ENCODE measurements around the gene DLG1. TPM values are rescaled to one million over a fixed set of nuclear protein-coding genes. Genes with fewer than 3 reads are reported as not detected.

Gene DLG1
- total RNA-seq, 1 donor from 2014 or later, result 138 TPM

- H3K4me3 ChIP-seq, result no peak overlapping the region
- H3K36me3 Mint-ChIP-seq, result peaks cover 27% of the 10 kb centered on the region
- H3K27ac Mint-ChIP-seq, result no peak overlapping the region
- H3K4me1 ChIP-seq, result no peaks in the 10 kb centered on the region
- H3K4me3 Mint-ChIP-seq, result no peak overlapping the region
- TF ChIP-seq EZH2 (IDR thresholded peaks at IDR 0.05) (no peak), EZH2phosphoT487 (IDR thresholded peaks at IDR 0.05) (no peak)
- TF ChIP-seq, protein P1, sequence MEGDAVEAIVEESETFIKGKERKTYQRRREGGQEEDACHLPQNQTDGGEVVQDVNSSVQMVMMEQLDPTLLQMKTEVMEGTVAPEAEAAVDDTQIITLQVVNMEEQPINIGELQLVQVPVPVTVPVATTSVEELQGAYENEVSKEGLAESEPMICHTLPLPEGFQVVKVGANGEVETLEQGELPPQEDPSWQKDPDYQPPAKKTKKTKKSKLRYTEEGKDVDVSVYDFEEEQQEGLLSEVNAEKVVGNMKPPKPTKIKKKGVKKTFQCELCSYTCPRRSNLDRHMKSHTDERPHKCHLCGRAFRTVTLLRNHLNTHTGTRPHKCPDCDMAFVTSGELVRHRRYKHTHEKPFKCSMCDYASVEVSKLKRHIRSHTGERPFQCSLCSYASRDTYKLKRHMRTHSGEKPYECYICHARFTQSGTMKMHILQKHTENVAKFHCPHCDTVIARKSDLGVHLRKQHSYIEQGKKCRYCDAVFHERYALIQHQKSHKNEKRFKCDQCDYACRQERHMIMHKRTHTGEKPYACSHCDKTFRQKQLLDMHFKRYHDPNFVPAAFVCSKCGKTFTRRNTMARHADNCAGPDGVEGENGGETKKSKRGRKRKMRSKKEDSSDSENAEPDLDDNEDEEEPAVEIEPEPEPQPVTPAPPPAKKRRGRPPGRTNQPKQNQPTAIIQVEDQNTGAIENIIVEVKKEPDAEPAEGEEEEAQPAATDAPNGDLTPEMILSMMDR (IDR thresholded peaks at IDR 0.05), result no peak
- H3K27me3 Mint-ChIP-seq (ENCODE audit: insufficient read depth, low read depth), result no peaks in the 10 kb centered on the region
- H3F3A ChIP-seq (ENCODE audit: low read depth), result no peaks in the 10 kb centered on the region
- H3K9ac ChIP-seq, result no peak overlapping the region
- H3K4me1 Mint-ChIP-seq, result no peaks in the 10 kb centered on the region
- H3K79me2 ChIP-seq (ENCODE audit: low read depth), result peaks cover 53% of the 10 kb centered on the region
- no peak overlapping the region for H3K27ac ChIP-seq
- peaks cover 6% of the 10 kb centered on the region for H3K36me3 ChIP-seq
- H3K9me3 Mint-ChIP-seq, result peaks cover 10% of the 10 kb centered on the region
- no peaks in the 10 kb centered on the region for H4K20me1 ChIP-seq (ENCODE audit: low read depth)
- H3K27me3 ChIP-seq, result no peaks in the 10 kb centered on the region
- no peaks in the 10 kb centered on the region for H3K9me3 ChIP-seq (ENCODE audit: low read depth)
- no peak overlapping the region for H2AFZ ChIP-seq (replicated peaks)
- no peak overlapping the region for H3K4me2 ChIP-seq
- DNase-seq (ENCODE audit: low spot score), result no peak
Measured at GRCh38 chr3:197144188-197144587, 154.2 kb downstream of the DLG1 start.

DNA sequence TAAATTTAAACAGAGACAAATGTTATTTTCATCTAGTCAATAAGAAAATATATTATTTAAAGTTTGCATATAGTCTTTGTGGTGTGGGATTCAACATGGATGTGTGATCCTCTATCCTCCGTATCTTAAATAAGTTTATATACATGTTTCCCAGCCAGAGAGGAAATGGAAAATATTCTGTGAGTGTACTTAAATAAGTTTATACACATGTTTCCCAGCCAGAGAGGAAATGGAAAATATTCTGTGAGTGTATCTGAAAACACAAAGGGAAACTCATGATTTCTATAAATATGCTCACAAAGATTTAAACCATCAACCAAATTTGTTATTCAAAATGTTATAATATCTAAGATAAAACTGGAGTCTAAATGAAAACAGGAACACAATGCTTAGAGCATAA lies 158.8 kb downstream of the DLG1 start:
- H3F3A ChIP-seq (ENCODE audit: low read depth), result no peaks in the 10 kb centered on the region
- H3K36me3 Mint-ChIP-seq, result peaks cover 22% of the 10 kb centered on the region
- peaks cover 2% of the 10 kb centered on the region for H3K27me3 Mint-ChIP-seq (ENCODE audit: insufficient read depth, low read depth)
- H3K9me3 Mint-ChIP-seq, result no peaks in the 10 kb centered on the region
- no peak overlapping the region for H3K4me2 ChIP-seq
- peaks cover 10% of the 10 kb centered on the region for H3K79me2 ChIP-seq (ENCODE audit: low read depth)
- no peak overlapping the region for H3K4me3 ChIP-seq
- H3K4me1 Mint-ChIP-seq, result no peaks in the 10 kb centered on the region
- H3K9me3 ChIP-seq (ENCODE audit: low read depth), result no peaks in the 10 kb centered on the region
- TF ChIP-seq, protein P1 (IDR thresholded peaks at IDR 0.05), result no peak
- TF ChIP-seq EZH2phosphoT487 (IDR thresholded peaks at IDR 0.05), result no peak
- TF ChIP-seq EZH2 (IDR thresholded peaks at IDR 0.05), result no peak
- H3K4me3 Mint-ChIP-seq, result no peak overlapping the region
- H3K36me3 ChIP-seq, result peaks cover 29% of the 10 kb centered on the region
- DNase-seq (ENCODE audit: low spot score), result no peak
- H3K4me1 ChIP-seq, result no peaks in the 10 kb centered on the region
- H2AFZ ChIP-seq (replicated peaks), result no peak overlapping the region
- no peaks in the 10 kb centered on the region for H4K20me1 ChIP-seq (ENCODE audit: low read depth)
- no peak overlapping the region for H3K27ac Mint-ChIP-seq
- H3K9ac ChIP-seq, result no peak overlapping the region
- no peaks in the 10 kb centered on the region for H3K27me3 ChIP-seq
- no peak overlapping the region for H3K27ac ChIP-seq

GRCh38 chr3:197137751-197138150 lies 160.7 kb downstream of the DLG1 start:
- no peaks in the 10 kb centered on the region for H3K4me1 ChIP-seq
- no peaks in the 10 kb centered on the region for H3K79me2 ChIP-seq (ENCODE audit: low read depth)
- H4K20me1 ChIP-seq (ENCODE audit: low read depth), result no peaks in the 10 kb centered on the region
- no peak overlapping the region for H3K4me2 ChIP-seq
- Mint-ChIP-seq H3K4me1 (no peaks in the 10 kb centered on the region), H3K27ac (no peak overlapping the region), H3K27me3 (ENCODE audit: insufficient read depth, low read depth) (peaks cover 2% of the 10 kb centered on the region), H3K36me3 (peaks cover 30% of the 10 kb centered on the region), H3K4me3 (no peak overlapping the region), H3K9me3 (no peaks in the 10 kb centered on the region)
- peaks cover 29% of the 10 kb centered on the region for H3K36me3 ChIP-seq
- no peak overlapping the region for H2AFZ ChIP-seq (replicated peaks)
- H3K4me3 ChIP-seq, result no peak overlapping the region
- H3K27me3 ChIP-seq, result no peaks in the 10 kb centered on the region
- H3K27ac ChIP-seq, result no peak overlapping the region
- no peaks in the 10 kb centered on the region for H3K9me3 ChIP-seq (ENCODE audit: low read depth)
- no peak for DNase-seq (ENCODE audit: low spot score)
- no peaks in the 10 kb centered on the region for H3F3A ChIP-seq (ENCODE audit: low read depth)
- no peak overlapping the region for H3K9ac ChIP-seq
- TF ChIP-seq, protein P1 (IDR thresholded peaks at IDR 0.05), result no peak
- TF ChIP-seq EZH2phosphoT487 (IDR thresholded peaks at IDR 0.05), result no peak
- no peak for TF ChIP-seq EZH2 (IDR thresholded peaks at IDR 0.05)

Data from neural progenitor cell (in vitro differentiated cells).